COLO668 (cell line): ENCODE measurements around the gene AACS.
A peak's percentile ranks its signal among the peaks of the same experiment; 100 is the strongest.
"Not testable (repeated sequence)": the region's sequence is repeated elsewhere in the genome, so short reads cannot be mapped to it uniquely, and the experiment has no call there.

Experiments used
- DNase-seq: peaks from one replicate; lab custom pipeline; 2025; ENCODE audit not compliant: unreplicated experiment; lab: John Stamatoyannopoulos, UW

Gene AACS

GRCh38 chr12:125055591-125055990 lies 9.6 kb upstream of the AACS start:
- DNase-seq: no peak

DNA sequence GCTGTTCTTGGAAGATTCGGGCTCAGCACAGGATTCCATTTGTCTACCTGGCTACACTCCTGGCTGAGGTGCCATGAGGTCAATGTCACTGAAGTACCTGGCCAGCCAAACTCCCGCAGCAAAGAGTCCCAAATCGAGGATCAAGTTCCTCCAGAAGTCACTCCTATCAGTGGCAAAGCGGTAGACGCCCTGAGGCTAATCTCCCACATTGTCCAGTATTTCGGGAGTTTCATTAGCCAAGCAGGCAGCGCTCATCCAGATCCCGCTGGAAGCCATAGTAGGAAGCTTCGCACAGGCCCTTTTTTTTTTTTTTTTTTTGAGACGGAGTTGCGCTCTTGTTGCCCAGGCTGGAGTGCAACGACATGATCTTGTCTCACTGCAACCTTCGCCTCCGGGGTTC lies 8.9 kb upstream of the AACS start:
- DNase-seq: no peak

DNA sequence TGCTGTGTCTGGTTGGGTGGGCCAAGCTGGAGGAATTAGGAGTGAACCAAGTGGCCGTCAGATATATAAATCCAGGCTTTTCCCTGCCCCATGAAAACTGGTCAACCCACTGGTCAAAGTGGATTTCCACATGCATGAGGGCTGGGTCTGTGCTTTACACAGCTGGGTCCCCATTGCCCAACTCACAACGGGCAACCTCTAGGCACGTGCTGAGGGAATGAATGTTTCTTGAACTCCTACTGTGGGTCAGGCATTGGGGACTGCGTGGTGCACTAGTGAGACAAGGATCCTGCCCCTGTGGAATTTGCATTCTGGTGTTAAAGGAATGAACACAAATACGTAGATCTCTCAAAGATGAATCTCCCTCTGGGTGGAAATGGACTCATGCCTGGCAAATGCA lies 7.5 kb upstream of the AACS start:
- DNase-seq: no peak

GRCh38 chr12:125061229-125061628 lies 4.0 kb upstream of the AACS start:
- no peak for DNase-seq

- DNase-seq: not testable (repeated sequence)
Measured at GRCh38 chr12:125063522-125063921, 1.7 kb upstream of the AACS start.

DNA sequence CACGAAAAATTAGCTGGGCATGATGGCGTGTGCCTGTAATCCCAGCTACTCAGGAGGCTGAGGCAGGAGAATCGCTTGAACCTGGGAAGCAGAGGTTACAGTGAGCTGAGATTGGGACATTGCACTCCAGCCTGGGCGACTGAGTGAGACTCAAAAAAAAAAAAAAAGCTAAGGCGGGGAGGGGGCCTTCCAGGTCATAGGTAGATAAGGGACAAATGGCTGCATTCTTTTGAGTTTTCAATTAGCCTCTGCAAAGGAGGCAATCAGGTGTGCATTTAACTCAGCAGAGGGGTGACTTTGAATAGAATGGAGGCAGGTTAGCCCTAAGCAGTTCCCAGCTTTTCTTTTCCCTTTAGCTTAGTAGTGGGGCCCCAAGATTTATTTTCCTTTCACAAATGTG lies 743 bp upstream of the AACS start:
- no peak for DNase-seq

GRCh38 chr12:125065919-125066570 lies 810 bp downstream of the AACS start:
- no peak for DNase-seq

DNA sequence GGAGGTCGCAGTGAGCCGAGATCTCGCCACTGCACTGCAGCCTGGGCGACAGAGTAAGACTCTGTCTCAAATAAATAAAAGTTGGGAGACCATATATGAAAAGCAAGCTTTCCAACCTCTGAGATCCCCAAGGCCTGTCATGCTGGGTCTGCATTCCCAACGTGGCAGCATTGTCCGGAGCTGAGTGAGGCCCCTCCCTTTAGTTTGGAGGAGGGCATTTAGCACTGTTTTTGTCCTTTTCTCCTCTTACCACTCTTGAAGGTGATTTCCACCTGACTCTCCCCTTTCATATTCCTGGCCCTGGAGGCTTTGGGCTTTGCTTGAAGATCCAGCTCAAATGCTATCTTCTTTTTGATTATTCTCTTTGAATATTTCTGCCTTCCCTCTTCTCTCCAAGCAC lies 3.2 kb downstream of the AACS start:
- DNase-seq: no peak

DNA sequence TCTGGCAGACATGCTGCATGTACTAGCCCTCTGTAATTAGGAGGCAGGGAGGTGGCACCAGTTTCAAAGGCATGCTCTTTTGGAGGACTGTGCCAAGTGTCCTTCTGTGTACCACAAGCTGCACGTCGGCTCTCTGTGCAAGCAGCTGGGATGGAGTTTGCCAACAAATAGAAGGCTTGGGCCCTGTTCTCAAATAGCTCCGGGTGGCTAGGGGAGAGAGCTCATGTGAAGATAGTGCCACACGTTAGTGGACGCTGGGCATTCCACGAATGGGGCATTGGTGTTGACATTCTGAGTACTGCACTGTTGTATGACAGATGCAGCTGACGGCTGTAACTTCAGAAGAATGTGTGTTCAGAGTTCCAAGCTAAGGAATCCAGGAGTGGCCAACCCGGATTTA lies 4.4 kb downstream of the AACS start:
- no peak for DNase-seq

- DNase-seq: no peak
Measured at GRCh38 chr12:125070112-125070511, 4.9 kb downstream of the AACS start.

- DNase-seq: no peak
Measured at GRCh38 chr12:125070661-125071390, 5.6 kb downstream of the AACS start.

GRCh38 chr12:125071456-125071855 lies 6.2 kb downstream of the AACS start:
- no peak for DNase-seq

DNA sequence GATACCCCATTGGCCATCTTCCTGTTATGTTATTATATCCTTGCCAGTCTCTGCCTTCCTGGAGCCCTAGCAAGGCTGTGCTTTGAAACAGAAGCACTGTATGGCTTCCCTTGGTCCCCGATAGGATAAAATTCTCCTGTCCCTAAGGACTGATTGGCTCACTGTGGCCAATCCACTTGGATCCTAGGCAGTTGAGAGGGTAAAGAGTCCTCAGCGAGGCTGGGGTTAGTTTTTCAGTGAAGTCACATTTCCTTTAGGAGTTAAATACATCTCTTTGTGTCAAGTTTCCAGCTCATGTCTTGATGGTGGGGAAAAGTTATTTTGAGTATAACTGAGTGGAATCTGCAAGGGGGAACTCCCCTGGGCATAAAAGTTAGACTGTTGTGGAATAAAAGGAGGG lies 7.3 kb downstream of the AACS start:
- DNase-seq: no peak

DNA sequence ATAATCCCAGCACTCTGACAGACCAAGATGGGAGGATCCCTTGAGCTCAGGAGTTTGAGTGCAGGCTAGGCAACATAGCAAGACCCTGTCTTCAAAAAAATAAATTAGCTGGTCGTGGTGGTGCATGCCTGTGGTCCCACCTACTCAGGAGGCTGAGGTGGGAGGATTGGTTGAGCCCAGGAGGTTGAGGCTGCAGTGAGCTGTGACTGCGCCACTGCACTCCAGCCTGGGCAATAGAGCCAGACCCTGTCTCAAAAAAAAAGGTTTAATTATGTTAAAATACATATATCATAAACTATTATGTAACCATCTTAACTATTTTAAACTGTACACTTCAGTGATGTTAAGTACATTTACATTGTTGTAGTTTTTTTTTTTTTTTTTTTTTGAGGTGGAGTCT lies 9.1 kb downstream of the AACS start:
- not testable (repeated sequence) for DNase-seq

- no peak for DNase-seq
Measured at GRCh38 chr12:125076103-125076502, 10.9 kb downstream of the AACS start.

DNA sequence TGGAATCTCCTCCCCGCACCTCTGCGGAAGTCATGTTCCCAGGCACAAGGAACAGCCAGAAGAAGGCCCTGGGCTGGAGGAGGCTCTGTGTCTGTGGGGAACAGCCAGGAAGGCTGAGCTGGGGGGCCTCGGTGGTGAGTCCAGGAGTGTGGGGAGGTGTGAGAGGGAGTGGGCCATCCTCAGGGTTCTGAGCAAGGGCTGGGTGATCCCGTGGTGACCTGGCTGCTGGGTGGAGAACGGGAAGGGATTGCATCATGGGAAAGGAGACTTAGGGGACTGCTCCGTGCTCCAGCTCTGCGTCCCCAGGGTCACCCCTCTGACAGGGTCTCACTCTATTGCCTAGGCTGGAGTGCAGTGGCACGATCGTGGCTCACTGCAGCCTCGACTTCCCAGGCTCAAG lies 13.8 kb downstream of the AACS start:
- no peak for DNase-seq

GRCh38 chr12:125079648-125080645 lies 14.7 kb downstream of the AACS start:
- DNase-seq: peak; percentile 21

GRCh38 chr12:125081427-125081826 lies 16.2 kb downstream of the AACS start:
- DNase-seq: peak; percentile 97

DNA sequence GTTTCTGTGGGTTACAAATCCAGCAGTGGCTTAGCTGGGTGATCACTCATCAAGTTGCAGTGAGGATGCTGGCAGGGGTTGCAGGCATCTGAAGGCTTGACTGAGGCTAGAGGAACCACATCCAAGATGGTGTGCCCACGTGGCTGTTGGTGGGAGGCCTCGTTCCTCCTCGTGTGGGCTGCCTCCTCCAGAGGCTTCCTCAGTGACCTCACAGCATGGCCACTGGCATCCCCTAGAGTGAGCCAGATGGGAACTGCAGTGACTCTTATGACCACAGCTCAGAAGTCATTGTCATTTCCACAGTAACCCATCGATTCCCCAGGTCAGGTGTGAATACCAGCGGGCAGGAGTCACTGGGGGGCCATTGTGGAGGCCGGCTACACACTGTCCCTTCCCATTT lies 17.8 kb downstream of the AACS start:
- no peak for DNase-seq

- DNase-seq: not testable (repeated sequence)
Measured at GRCh38 chr12:125088199-125088598, 23.0 kb downstream of the AACS start.

DNA sequence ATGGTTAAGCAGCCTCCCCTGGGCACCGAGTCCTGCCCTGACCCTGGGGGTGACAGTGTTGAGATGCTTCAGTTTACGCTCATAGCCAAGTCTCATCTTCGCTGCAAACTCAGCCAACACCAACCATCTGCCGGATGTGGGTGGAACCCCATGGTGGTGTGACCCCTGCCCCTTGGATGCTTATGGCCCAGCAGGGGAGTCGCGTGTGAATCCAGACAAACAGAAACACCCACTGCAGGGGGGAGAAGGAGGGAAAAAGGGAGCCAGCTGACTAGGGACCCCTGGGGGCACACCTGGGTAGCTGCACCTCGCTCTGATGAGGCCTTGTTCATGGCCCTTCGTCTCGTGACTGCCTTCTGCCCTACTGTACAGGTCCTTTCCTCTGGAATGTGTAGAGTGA lies 23.8 kb downstream of the AACS start:
- peak; percentile 80 for DNase-seq

GRCh38 chr12:125089626-125090025 lies 24.4 kb downstream of the AACS start:
- DNase-seq: no peak
